ENCODE results near the gene ARHGAP19. TPM values are rescaled to one million over a fixed set of nuclear protein-coding genes. Genes with fewer than 3 reads are reported as not detected.
A peak's percentile ranks its signal among the peaks of the same experiment; 100 is the strongest.

The ARHGAP19 gene
- total RNA-seq, 4 donors from 2014 or later: 4.5 to 8.4 (median 7.4) TPM

- Histone ChIP-seq H3K36me3 (no peaks in the 10 kb centered on the region), H3K27me3 (no peaks in the 10 kb centered on the region), H3K27ac (no peak overlapping the region), H3K4me3 (no peak overlapping the region), H3K9me3 (no peaks in the 10 kb centered on the region), H3K4me1 (no peaks in the 10 kb centered on the region)
- DNase-seq: no peak
- TF ChIP-seq POLR2A (IDR thresholded peaks at IDR 0.05) (no peak), EP300 (IDR thresholded peaks at IDR 0.05; ENCODE audit: low read depth) (no peak), POLR2AphosphoS5 (IDR thresholded peaks at IDR 0.05) (no peak)
- TF ChIP-seq, protein P1, sequence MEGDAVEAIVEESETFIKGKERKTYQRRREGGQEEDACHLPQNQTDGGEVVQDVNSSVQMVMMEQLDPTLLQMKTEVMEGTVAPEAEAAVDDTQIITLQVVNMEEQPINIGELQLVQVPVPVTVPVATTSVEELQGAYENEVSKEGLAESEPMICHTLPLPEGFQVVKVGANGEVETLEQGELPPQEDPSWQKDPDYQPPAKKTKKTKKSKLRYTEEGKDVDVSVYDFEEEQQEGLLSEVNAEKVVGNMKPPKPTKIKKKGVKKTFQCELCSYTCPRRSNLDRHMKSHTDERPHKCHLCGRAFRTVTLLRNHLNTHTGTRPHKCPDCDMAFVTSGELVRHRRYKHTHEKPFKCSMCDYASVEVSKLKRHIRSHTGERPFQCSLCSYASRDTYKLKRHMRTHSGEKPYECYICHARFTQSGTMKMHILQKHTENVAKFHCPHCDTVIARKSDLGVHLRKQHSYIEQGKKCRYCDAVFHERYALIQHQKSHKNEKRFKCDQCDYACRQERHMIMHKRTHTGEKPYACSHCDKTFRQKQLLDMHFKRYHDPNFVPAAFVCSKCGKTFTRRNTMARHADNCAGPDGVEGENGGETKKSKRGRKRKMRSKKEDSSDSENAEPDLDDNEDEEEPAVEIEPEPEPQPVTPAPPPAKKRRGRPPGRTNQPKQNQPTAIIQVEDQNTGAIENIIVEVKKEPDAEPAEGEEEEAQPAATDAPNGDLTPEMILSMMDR (IDR thresholded peaks at IDR 0.05): no peak
- in situ Hi-C loops (cut with MboI; ENCODE audit: low pct_ligation_motif_present in 1 of 4, low pct_unique_long_range_greater_than_20kb in 1 of 4, low sequenced_read_pairs in 3 of 4): loop anchor here in 1 of 4 donors (25.0 kb wide), 1 partner anchor 128 kb away; no protein-coding TSS in a partner anchor
- intact Hi-C loops (cut with DNase I; ENCODE audit: low total_unique reads): no loop called here
- 90 to 100% methylated on average over 2 to 15 of the region's 15 CpGs for WGBS, 2 donors (ENCODE audit: low coverage in 1 of 2)
Measured at GRCh38 chr10:97215619-97216260, 76.7 kb downstream of the ARHGAP19 start.

DNA sequence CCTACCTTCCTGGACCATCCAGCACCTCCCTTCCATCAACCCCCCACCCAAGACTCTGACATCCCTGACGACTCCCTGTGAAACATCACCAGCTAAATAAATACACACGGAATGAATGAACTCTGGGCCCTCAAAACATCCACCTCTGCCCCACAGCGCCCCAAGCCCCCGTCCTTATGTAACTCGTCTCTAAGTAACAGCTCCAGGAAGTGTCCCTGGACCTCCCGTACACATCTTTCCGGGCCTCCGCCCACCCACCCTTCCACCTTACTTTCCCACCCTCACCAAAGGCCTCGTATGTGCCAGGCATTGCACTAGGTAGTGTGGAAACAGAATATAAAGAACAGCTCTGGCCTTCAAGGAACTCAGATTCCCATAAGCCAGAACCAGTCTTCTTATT lies 79.0 kb downstream of the ARHGAP19 start:
- in situ Hi-C loops (cut with MboI; ENCODE audit: low pct_ligation_motif_present in 1 of 4, low pct_unique_long_range_greater_than_20kb in 1 of 4, low sequenced_read_pairs in 3 of 4): loop anchor here in 1 of 4 donors (25.0 kb wide), 1 partner anchor 126 kb away; no protein-coding TSS in a partner anchor
- no peaks in the 10 kb centered on the region for H3K9me3 ChIP-seq
- TF ChIP-seq POLR2A (IDR thresholded peaks at IDR 0.05): no peak
- no peak for TF ChIP-seq EP300 (IDR thresholded peaks at IDR 0.05; ENCODE audit: low read depth)
- no peak for TF ChIP-seq POLR2AphosphoS5 (IDR thresholded peaks at IDR 0.05)
- TF ChIP-seq, protein P1 (IDR thresholded peaks at IDR 0.05): no peak
- no peaks in the 10 kb centered on the region for H3K36me3 ChIP-seq
- 55 to 66% methylated on average over 5 to 9 of the region's 9 CpGs for WGBS, 2 donors (ENCODE audit: low coverage in 1 of 2)
- DNase-seq: no peak
- no peaks in the 10 kb centered on the region for H3K4me1 ChIP-seq
- no peak overlapping the region for H3K27ac ChIP-seq
- intact Hi-C loops (cut with DNase I; ENCODE audit: low total_unique reads): loop anchor here (5.0 kb wide), 1 partner anchor 141 kb away; no protein-coding TSS in a partner anchor
- H3K4me3 ChIP-seq: no peak overlapping the region
- H3K27me3 ChIP-seq: no peaks in the 10 kb centered on the region

DNA sequence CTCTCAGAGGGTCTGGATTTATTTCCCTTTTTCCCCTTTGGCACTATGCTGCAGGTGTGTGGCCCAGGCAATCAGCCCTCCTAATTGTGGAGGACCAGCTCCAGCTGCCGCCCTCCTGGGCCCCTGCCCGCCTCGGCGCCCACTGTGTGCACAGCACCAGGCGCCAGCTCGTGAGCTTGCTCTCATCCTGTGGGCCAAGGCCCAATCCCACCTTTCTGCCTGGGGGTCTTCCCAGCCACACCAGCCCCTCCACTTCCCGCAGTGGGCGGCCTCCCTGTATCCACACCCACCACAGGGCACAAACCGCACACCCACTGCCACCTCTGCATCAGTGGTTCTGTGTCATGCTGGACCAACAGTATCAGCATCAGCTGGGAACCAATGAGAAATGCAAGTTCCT lies 81.2 kb downstream of the ARHGAP19 start:
- H3K9me3 ChIP-seq: no peaks in the 10 kb centered on the region
- intact Hi-C loops (cut with DNase I; ENCODE audit: low total_unique reads): loop anchor here (5.0 kb wide), 1 partner anchor 139 kb away; no protein-coding TSS in a partner anchor
- WGBS, 2 donors (ENCODE audit: low coverage in 1 of 2): 88% methylated on average over 9 of the region's 9 CpGs; no CpG with 5 or more reads in 1 of the 2 donors

DNA sequence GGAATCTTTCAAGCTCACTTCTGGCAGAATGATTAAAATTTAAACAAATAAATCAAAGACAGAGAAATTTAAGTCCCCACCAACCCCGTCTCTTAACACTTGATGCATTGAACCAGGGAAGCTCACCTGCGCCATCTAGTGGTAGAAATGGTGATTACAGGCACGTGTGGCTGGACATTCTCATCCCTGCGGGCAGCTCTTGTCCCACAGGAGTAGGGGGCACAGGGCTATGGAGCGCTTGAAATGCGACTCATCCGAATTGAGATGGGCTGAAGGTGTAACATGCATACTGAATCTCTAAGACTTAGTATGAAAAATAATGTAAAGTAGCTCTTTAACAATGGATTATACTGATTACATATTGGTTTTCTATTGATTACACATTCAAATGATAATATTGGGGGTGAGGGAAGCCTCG lies 81.9 kb downstream of the ARHGAP19 start:
- no peak overlapping the region for H3K4me3 ChIP-seq
- H3K36me3 ChIP-seq: no peaks in the 10 kb centered on the region
- intact Hi-C loops (cut with DNase I; ENCODE audit: low total_unique reads) (loop anchor here (5.0 kb wide), 1 partner anchor 138 kb away; no protein-coding TSS in a partner anchor), in situ Hi-C loops (cut with MboI; ENCODE audit: low pct_ligation_motif_present in 1 of 4, low pct_unique_long_range_greater_than_20kb in 1 of 4, low sequenced_read_pairs in 3 of 4) (loop anchor here in 1 of 4 donors (25.0 kb wide), 1 partner anchor 123 kb away; no protein-coding TSS in a partner anchor)
- H3K27me3 ChIP-seq: no peaks in the 10 kb centered on the region
- peak; percentile 66 for DNase-seq
- no peaks in the 10 kb centered on the region for H3K9me3 ChIP-seq
- 5 to 7% methylated on average over 6 to 8 of the region's 8 CpGs for WGBS, 2 donors (ENCODE audit: low coverage in 1 of 2)
- no peaks in the 10 kb centered on the region for H3K4me1 ChIP-seq
- TF ChIP-seq, protein P1 (IDR thresholded peaks at IDR 0.05): peak; percentile 88 to 100 (median 97)
- TF ChIP-seq EP300 (IDR thresholded peaks at IDR 0.05; ENCODE audit: low read depth): no peak
- H3K27ac ChIP-seq: no peak overlapping the region

More for the DNA sequence above, 81.2 kb downstream of the ARHGAP19 start:
- Histone ChIP-seq H3K27ac (no peak overlapping the region), H3K4me3 (no peak overlapping the region), H3K27me3 (no peaks in the 10 kb centered on the region), H3K36me3 (no peaks in the 10 kb centered on the region), H3K4me1 (no peaks in the 10 kb centered on the region)
- in situ Hi-C loops (cut with MboI; ENCODE audit: low pct_ligation_motif_present in 1 of 4, low pct_unique_long_range_greater_than_20kb in 1 of 4, low sequenced_read_pairs in 3 of 4): loop anchor here in 1 of 4 donors (25.0 kb wide), 1 partner anchor 124 kb away; no protein-coding TSS in a partner anchor
- DNase-seq: no peak
- TF ChIP-seq, protein P1 (IDR thresholded peaks at IDR 0.05): no peak
- no peak for TF ChIP-seq POLR2A (IDR thresholded peaks at IDR 0.05)
- TF ChIP-seq EP300 (IDR thresholded peaks at IDR 0.05; ENCODE audit: low read depth): no peak
- TF ChIP-seq POLR2AphosphoS5 (IDR thresholded peaks at IDR 0.05): no peak

All from transverse colon (tissue), 4 donors.